Esophagus mucosa (tissue), 1 donor: ENCODE results near the gene PEF1. TPM values are rescaled to one million over a fixed set of nuclear protein-coding genes. Genes with fewer than 3 reads are reported as not detected.
A peak's percentile ranks its signal among the peaks of the same experiment; 100 is the strongest.
"Not testable (repeated sequence)": the region's sequence is repeated elsewhere in the genome, so short reads cannot be mapped to it uniquely, and the experiment has no call there.

Experiments
- ATAC-seq: fragments of 200-7000 bp; cut with Tn5 transposase; one replicate; pipeline ENCODE4 v1.9.1; 2020
- total RNA-seq: library from RNA; stranded (reverse); gene quantifications from one replicate; pipeline ENCODE4 v1.2.4, GENCODE V29; 2023
- donor health status: DM: yes; HTN: yes; CAD: no.

PEF1 gene
- total RNA-seq, 1 donor from 2014 or later, result 44.0 TPM

DNA sequence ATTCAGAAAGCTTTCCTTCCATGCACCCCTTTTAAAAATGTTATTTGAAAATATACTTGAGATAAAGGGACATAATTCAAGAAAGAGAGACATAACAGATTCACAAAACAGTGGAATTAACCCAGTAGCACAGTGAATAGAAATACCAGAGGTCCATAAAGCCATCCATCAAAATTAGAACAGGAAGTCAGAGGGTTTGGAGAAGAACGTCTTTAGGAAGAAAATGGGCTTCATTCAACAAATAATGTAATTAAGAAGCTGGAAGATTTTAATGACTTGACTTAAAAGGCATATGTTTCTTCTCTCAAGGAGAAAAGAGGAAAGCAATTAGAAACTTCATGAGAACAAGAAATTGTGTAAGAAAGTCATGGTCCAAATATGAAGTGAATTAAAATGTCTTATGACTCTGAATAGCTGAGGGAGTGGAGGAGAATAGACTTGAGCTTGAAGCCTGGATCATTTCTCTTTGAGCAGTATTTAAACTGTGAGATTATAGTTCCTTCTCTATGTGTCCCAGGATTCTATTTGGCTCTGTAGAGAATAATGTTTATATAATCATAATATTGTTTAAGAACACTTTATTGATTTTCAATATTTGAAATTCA is 35.1 kb downstream of the PEF1 start:
- no peak for ATAC-seq

DNA sequence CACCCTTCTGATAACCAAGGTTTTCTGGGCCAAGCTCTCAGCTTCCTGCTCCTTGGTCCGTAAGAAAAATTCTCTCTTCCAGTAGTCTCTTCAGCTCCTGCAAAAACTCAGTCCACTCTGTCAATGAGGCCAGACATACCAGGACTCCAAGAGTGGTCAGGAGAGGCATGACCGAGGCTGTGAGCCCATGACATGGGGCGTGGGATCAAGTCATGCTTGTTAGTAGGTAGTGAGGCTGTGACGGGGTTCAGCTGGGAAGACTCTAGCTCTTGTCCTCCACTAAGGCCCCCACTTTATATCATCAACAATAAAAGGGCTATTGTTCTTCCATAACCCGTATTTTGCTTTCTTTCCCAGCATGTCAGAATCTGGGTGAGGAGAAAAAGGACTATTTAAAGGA is 37.3 kb downstream of the PEF1 start:
- ATAC-seq, result no peak

DNA sequence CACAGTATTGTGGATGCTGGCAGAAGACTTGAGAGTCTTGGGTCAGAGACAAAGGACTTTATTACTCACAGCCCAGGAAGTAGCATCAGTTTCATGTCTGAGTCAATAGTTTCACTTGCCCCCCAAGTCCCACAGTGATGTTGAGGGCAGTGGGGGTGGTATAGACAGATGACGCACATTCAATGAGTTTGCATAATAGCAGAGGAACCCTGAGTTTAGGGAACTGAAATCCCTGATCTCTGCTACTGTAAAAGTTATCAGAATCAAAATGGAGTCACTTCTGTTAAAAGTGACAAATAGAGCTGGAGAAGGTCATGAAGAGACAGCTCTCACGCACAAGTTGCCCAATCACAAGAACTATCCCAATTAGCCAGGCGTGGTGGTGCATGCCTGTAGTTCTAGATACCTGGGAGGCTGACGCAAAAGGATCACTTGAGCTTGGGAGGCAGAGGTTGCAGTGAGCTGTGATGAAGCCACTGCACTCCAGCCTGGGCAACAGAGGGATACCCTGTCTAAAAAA is 38.7 kb downstream of the PEF1 start:
- no peak for ATAC-seq

DNA sequence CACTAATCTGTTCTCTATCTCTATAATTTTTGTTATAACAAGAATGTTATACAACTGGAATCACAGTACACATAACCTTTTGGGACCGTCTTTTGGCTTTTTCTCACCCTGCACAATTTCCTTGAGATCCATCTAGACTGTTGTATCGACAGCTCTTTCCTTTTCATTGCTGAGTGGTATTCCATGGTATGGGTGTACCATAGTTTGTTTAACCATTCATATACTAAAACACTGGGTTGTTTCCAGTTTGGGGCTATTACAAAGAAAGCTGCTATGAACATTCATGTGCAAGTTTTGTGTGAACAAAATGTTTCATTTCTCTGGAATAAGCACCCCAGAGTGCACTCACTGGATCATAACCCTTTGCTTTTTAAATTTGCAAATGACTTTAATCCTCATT is 42.6 kb downstream of the PEF1 start:
- no peak for ATAC-seq

DNA sequence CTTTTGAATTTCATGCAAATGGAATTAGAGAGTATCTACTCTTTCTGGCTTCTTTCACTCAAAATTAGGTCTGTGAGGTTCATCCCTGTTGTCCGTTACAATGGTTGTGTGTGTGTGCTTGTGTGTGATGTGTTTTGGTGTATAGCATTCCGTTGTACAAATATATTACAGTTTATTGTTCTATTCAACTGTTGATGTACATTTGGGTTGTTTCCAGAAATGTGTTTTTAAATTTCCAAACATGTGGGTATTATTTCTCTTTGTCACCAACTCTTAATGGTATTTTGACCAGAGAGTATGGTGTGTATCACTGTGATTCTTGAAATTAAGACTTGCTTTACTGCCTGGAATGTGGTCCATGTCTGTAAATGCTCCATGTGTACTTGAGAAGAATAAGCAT is 44.0 kb downstream of the PEF1 start:
- ATAC-seq, result no peak

DNA sequence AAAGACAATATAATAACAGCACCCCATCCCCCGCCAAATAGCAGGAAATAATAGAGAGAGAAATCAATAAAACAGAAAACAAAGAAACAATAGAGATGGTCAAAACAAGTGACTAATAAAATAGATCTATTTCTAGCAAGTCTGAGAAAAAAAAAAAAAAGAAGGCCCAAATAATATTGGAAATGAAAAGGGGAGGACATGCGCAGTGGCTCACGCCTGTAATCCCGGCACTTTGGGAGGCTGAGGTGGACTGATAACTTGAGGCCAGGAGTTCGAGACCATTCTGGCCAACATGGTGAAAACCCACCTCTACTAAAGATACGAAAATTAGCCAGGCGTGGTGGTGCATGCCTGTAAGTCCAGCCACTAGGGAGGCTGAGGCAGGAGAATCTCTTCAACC is 45.7 kb downstream of the PEF1 start:
- ATAC-seq, result no peak

DNA sequence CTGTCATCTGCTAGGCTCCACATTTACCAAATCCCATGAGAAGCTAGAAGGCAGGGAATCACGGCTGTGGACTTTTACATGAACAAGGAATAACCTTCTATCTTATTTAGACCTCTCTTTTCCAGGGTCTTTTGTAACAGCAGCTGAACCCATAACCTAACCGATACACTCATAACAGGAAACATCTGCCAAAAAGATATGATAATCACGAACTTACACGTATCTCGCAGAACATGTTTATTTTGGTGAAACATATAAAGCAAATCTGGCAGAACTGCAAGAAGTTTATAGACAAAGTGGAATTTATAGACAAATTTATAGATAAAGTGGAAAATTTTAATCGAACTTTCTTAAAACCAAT is 48.0 kb downstream of the PEF1 start:
- no peak for ATAC-seq

DNA sequence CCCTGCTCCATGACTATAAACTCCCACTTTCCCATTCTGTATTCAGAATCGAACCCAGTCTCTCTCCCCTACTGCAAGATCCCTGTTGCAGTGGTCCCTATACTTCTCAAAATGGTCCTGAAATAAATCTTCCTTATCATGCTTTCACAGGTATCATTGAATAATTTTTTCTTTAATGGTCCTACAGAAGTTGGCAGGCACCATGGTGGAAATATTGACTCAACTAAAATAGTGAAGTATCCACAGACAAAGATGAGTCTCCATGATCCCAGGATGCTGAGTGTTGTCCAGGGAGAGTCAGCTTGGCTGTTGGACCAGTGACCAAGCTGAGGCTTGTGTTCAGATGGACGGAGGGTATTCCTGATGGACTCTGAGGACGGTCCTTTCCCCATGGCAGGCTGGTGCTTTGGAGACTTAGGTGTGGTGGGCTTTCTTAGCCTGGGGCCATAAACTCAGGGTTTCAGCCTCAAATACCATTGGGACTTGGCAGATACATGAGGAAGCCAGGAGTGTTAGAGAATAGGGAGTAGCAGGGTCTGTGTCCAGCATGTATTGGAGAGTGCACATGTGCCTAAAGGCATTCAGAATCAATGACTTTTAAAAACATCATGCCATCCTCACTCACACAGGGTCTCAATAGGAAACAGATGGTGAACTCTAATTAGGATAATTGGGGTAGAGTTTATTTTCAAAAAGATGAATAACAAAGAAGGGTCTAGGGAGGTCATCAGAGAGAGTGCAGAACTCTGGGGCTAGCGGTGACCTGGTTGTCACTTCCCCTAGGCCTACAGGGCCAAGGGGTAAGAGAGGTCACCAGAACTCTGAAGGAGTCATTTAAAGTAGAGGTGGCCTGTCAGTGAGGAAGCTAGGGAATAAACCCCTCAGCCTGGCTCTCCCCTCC is 48.6 kb downstream of the PEF1 start:
- ATAC-seq, result no peak

DNA sequence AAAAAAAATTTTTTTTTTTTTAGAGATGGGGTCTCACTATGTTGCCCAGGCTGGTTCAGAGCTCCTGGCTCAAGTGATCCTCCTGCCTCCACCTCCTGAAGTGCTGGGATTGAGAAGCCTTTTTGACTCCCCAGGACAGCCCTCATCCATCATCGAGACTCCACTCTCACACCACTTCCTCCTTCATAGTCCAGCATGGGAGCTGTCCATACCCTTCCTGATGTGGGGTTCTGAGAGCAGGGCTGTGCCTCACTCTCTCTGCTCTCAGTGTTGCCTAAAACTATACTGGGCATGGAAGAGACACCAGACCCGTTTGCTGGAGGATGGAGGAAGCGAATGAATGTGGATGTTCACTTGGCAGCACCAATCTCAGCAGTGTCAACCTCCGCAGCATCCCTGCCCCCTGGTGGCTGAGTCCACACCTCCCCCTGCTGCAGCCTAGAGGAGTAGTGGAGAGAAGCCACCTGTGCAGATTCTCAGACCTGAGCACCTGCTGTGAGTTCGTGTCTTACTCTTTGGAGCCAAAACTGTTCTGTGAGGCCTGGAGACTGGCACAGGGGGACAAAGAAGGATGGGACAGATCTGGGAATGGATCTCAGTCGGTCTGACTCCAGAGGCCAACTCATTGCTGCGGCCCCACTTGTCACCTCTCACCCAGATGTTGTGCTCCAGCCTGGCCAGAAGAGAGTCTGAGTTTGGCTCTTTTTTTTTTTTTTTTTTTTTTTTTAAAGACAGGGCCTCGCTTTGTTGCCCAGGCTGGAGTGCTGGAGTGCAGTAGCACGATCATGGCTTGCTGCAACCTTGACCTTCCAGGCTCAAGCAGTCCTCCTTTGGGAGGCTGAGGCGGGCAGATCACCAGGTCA is 50.7 kb downstream of the PEF1 start:
- ATAC-seq, result peak; percentile 93

DNA sequence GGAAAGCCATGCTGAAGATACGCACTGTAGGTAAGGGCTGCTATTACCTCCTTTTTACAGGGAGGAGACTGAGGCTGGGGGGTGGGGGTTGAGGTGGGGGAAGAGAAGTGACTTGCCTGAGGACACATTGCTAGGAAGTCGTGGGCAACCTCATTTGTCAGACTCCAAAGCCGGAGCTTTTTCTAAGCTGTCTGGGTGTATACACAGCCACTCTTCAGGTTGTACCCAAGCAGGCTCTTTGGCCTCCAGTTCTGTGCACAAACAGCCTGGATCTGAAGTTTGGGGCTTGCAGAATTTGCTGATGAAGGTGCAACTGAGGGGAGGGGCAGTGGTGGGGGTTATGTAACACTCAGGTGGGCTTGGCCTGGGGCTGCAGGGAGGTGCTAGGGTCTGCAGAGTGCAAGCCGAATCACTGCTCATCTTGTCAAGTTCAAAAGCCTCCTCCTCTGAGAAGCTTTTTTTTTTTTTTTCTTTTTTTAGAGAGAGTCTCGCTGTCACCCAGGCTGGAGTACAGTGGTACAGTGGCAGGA is 51.5 kb downstream of the PEF1 start:
- ATAC-seq, result no peak

DNA sequence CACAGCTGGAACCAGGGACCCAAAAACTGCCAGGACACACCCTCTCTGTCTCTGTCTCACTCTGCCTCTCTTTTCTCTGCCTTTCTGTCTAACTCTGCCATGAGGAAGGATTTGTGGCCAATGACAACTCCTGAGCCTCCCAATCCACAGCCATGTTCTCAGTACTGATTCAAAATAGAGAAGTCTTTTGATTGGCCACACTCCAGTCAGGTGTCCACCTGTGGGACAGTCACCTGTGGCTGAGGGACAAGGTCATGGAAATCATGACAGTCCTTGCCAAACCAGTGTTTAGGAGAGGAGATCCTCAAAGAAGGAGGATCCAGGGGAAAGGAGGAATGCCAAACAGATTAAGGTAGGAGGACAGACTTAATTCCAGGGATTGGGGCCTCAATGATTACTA is 52.5 kb downstream of the PEF1 start:
- ATAC-seq, result no peak

DNA sequence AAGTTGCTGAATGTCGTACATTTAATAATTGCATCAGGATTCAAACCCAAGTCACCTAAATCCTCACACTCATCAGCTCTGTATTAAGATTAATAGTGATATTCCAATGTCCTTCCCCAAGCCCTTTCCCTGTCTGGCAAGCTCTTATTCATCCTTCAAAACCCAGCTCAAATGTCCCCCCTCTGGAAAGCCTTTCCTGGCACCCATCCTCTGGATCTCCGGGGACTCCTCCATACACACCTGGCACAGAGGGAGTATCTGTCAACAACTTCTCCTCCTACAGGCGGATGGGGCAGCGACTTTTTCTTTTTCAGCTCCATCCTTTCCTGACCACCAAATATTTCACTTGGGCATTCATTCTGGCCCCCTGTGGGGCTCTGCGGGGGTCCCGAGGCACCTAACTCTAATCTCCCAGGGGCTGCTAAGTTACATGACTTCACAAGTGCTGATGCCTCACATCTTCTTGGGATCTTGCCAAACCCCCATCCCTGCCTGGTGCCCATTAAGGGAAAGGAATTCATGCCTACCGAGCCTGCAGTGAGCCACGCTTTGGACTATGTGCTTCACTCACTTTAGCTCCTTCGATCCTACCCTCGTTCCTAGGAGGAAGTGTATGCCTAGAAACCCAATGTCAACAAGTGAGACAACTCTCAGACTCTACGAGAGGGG is 53.1 kb downstream of the PEF1 start:
- no peak for ATAC-seq

DNA sequence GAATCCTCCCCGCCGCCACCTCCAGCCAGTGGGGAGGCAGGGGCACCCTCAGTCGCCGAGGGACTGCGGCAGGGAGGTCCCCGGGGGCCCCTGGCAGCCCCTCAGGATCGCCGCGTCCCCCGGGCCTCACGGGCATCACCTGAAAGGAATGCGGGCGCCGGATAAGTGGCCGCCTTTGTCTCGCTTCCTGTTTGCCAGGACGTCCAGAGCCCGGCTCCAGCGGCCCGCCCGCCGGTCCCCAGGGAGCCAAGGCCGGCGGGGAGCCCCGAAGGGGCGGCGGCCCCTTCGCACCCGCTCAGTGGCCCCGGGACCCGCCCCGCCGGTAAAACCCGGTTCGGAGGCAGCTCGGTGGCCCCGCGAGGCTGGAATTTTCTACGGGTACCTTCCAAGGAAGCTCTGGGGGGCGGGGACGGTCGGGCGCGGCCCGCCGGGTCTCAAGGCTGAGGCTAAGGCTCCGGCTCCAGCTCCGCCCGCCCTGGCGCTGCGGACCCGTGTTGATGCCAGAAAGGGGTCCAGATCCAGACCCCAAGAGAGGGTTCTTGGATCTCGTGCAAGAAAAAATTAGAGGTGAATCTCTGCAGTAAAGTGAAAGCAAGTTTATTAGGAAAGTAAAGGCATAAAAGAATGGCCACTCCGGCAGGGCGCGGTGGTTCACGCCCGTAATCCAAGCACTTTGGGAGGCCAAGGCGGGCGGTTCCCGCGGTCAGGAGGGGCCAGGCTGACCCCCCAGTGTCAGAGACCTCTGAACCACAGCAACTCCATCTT is 55.7 kb downstream of the PEF1 start:
- ATAC-seq, result peak; percentile 21

DNA sequence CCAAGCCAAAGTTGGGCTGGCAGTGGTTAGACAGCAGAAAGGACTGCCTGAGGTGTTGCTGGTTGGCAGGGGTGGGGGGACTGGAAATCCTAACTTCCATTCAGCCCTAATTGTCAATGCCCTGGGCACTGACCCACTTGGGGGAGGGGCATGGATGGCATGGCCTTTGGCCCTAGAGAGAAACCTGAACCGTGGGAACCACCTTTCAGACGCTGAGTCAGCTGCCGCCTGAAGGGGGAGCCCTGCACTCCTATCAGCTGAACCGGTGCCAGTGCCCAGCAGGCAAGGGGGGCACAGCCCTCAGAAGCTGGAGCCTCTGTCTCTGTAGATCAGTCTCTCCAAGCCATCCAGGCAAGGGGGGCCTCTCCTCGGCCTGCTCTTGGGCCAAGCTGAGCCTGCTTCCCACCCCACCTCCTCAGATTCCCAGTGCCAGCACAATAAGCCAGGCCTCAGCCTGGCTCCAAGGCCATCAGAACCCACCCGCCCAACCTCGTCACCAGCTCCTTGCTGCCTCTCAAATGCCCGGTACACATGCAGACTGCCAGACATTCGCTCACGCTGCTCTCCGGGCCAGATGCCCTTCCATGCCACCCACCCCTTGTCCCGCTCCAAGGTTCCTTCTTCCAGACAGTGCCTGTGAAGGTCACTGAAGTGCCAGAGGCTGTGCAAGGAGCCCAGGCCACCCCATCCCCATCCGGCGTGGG is 56.8 kb downstream of the PEF1 start:
- peak; percentile 27 for ATAC-seq

DNA sequence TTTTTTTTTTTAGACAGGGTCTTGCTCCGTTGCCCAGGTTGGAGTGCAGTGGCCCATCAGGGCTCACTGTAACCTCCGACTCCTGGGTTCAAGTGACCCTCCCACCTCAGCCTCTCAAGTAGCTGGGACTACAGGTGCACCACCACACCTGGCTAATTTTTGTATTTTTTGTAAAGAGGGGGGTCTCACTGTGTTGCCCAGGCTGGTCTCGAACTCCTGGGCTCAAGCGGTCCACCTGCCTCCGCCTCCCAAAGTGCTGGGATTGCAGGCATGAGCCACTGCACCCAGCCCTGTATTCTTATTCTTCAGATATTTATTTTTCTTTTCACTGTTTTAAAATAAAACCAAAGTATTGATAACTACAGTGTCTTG is 57.4 kb downstream of the PEF1 start:
- not testable (repeated sequence) for ATAC-seq

DNA sequence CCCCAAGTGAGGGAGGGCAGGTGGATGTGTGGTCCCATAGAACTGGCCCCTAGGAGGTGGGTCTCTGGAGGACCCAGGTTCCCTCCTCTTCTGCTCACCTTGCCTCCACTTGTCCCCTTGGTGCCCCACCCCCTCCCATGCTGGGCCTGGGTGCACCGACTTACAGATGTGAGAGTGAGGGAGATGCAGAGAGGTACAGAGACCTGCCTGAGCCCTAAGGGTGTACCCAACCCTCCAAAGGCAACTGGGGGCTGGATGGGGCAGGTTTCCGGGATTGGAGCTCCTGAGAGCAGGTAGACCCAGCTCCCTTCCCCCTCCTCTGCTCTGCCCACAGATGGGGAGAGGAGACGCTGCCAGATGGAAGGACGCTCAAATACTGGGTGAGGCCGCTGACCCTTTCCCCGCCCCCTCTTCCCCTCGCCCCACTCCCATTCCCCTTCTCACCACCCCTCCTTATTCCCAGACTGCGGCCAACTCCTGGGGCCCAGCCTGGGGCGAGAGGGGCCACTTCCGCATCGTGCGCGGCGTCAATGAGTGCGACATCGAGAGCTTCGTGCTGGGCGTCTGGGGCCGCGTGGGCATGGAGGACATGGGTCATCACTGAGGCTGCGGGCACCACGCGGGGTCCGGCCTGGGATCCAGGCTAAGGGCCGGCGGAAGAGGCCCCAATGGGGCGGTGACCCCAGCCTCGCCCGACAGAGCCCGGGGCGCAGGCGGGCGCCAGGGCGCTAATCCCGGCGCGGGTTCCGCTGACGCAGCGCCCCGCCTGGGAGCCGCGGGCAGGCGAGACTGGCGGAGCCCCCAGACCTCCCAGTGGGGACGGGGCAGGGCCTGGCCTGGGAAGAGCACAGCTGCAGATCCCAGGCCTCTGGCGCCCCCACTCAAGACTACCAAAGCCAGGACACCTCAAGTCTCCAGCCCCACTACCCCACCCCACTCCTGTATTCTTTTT is 58.0 kb downstream of the PEF1 start:
- no peak for ATAC-seq

DNA sequence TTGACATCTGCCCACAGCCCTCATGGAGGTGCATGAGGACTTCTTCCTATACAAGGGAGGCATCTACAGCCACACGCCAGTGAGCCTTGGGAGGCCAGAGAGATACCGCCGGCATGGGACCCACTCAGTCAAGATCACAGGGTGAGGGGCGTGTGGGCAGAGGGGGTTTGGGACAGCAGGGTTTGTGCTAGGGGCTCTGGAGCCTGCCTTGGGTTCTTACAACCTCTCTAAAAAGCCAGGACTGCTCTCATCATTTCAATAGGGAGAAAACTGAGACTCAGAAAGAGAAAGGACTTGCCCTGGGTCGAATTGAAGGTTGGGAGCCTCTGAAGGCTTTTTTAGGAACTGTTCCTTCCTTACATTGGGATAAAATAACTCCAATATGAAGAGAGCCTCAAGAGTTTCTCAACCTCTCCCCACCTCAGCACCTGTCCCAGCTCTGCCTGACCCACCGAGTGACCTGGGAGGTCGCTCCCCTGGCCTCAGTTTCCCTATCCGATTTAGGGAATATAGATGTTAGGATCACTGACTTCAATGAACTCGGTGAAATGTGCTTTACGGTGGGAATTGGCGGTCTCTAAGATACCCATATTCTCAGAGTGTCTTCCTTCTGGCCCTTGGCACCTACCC is 58.8 kb downstream of the PEF1 start:
- ATAC-seq, result no peak

DNA sequence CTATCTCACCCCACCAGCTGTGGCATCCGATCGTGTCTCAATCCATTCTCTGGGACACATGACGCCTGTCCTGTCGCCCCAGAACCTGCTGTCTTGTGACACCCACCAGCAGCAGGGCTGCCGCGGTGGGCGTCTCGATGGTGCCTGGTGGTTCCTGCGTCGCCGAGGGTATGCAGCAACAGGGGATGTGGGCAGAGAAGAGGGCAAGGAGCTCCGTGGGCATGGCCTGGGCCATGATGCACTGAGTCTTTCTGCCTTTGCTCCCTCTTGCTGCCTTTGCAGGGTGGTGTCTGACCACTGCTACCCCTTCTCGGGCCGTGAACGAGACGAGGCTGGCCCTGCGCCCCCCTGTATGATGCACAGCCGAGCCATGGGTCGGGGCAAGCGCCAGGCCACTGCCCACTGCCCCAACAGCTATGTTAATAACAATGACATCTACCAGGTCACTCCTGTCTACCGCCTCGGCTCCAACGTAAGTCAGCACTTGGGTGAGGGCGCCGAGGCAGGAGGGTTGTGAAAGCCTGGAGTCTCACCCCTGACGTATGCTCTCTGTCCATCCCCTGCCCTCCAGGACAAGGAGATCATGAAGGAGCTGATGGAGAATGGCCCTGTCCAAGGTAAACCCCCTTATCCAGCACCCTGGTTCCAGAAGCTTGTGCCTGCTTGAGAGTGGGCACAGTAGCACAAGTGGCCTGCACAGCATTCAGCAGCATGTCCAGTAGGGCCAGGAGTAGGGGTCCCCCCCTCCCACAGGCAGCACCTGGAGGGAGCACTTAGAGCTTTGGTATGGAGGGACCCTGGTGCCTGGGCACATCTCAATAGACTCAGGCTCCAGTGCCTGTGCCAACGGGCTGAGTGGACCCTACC is 59.6 kb downstream of the PEF1 start:
- ATAC-seq, result no peak
